GM12878 (cell line): Measurements from ENCODE around the gene BBOX1.

Experiments
- BHLHE40 ChIP-seq, 2 experiments: fragments of 450-650 bp in 1 of 2; IDR thresholded peaks; 2 replicates each; pipeline ENCODE4 v1.6.1; 2011 to 2017; ENCODE audit warnings: low read depth in 2 of 2, borderline replicate concordance in 1 of 2, improper control_type of control experiment in 1 of 2, low read length in 1 of 2, mild to moderate bottlenecking in 1 of 2
- ETV6 ChIP-seq, 2 experiments: fragments of 450-650 bp in 1 of 2; IDR thresholded peaks in 1 of 2; conservative IDR thresholded peaks in 1 of 2; 2 replicates each; pipeline ENCODE4 v1.6.1; 2014; ENCODE audit warnings: antibody characterized with exemption in 1 of 2, borderline replicate concordance in 1 of 2, low read depth in 1 of 2, mild to moderate bottlenecking in 1 of 2, moderate library complexity in 1 of 2
- EZH2 ChIP-seq: IDR thresholded peaks from 2 replicates; pipeline ENCODE4 v1.6.1; 2012; ENCODE audit warnings: low read depth, mild to moderate bottlenecking, control low read depth, inconsistent platforms, low read length, borderline replicate concordance; ENCODE audit not compliant: control insufficient read depth
- GABPA ChIP-seq: IDR thresholded peaks from 2 replicates; pipeline ENCODE4 v1.6.1; 2014; ENCODE audit warnings: antibody characterized with exemption, low read depth, mild to moderate bottlenecking, inconsistent platforms
- MXI1 ChIP-seq: fragments of 150-350 bp; IDR thresholded peaks from 2 replicates; pipeline ENCODE4 v1.6.1; 2011; ENCODE audit warnings: low read depth, mild to moderate bottlenecking, inconsistent platforms, low read length, improper control_type of control experiment
- NRF1 ChIP-seq: conservative IDR thresholded peaks from 2 replicates; pipeline ENCODE4 v1.6.1; 2011; ENCODE audit warnings: mild to moderate bottlenecking, low read depth, low read length, improper control_type of control experiment
- POLR2A ChIP-seq: IDR thresholded peaks from 2 replicates; pipeline ENCODE4 v1.6.1; 2011; ENCODE audit warnings: low read depth, mild to moderate bottlenecking, low read length
- POLR2AphosphoS2 ChIP-seq: IDR thresholded peaks from 2 replicates; pipeline ENCODE4 v1.6.1; 2011; ENCODE audit warnings: low read depth, mild to moderate bottlenecking, low read length, improper control_type of control experiment, moderate library complexity
- RCOR1 ChIP-seq: conservative IDR thresholded peaks from 2 replicates; pipeline ENCODE4 v1.6.1; 2012; ENCODE audit warnings: low read depth, low read length, improper control_type of control experiment
- RFX5 ChIP-seq: IDR thresholded peaks from 2 replicates; pipeline ENCODE4 v1.6.1; 2011; ENCODE audit warnings: low read depth, low read length, improper control_type of control experiment
- SMC3 ChIP-seq: IDR thresholded peaks from 2 replicates; pipeline ENCODE4 v1.6.1; 2011; ENCODE audit warnings: low read length, improper control_type of control experiment, borderline replicate concordance
- TF ChIP-seq, protein P1 (sequence below): IDR thresholded peaks from 2 replicates; pipeline ENCODE4 v1.6.1; 2012; ENCODE audit warnings: low read depth, low read length, improper control_type of control experiment
- TF ChIP-seq, protein P2 (sequence below), 3 experiments: IDR thresholded peaks in 2 of 3; conservative IDR thresholded peaks in 1 of 3; 2 replicates each; pipeline ENCODE4 v1.5.1; 2011; ENCODE audit warnings: low read depth in 3 of 3, low read length in 3 of 3, mild to moderate bottlenecking in 3 of 3, control low read depth in 2 of 3, moderate library complexity in 2 of 3, inconsistent platforms in 1 of 3, mixed read lengths in 1 of 3; ENCODE audit not compliant: control insufficient read depth in 2 of 3, insufficient read depth in 1 of 3; ENCODE audit errors: extremely low read depth in 1 of 3
- TF ChIP-seq, protein P3 (sequence below): fragments of 450-650 bp; IDR thresholded peaks from 2 replicates; pipeline ENCODE4 v1.6.1; 2017; ENCODE audit warnings: low read depth, mild to moderate bottlenecking, moderate library complexity

DNA sequence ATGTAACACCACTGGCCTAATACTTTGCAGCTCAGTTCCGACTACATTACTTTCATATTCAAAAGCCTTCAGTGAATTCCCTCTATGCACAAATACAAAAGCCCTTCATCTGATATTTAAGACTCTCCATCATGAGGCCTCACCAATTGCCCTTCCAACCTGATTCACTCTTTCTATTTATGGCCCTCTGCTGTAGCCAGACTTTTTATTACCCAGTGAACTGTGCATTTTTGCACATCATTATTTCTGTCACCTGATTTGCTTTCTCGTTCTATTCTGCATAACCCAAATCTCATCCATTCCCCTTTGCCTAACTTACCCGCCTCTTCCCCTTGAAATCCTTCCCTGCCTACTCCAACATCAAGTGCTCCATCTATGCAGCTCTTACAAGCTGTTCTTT is 78.3 kb downstream of the BBOX1 start:
- TF ChIP-seq, protein P1, sequence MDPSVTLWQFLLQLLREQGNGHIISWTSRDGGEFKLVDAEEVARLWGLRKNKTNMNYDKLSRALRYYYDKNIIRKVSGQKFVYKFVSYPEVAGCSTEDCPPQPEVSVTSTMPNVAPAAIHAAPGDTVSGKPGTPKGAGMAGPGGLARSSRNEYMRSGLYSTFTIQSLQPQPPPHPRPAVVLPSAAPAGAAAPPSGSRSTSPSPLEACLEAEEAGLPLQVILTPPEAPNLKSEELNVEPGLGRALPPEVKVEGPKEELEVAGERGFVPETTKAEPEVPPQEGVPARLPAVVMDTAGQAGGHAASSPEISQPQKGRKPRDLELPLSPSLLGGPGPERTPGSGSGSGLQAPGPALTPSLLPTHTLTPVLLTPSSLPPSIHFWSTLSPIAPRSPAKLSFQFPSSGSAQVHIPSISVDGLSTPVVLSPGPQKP, result no peak
- TF ChIP-seq, protein P2, sequence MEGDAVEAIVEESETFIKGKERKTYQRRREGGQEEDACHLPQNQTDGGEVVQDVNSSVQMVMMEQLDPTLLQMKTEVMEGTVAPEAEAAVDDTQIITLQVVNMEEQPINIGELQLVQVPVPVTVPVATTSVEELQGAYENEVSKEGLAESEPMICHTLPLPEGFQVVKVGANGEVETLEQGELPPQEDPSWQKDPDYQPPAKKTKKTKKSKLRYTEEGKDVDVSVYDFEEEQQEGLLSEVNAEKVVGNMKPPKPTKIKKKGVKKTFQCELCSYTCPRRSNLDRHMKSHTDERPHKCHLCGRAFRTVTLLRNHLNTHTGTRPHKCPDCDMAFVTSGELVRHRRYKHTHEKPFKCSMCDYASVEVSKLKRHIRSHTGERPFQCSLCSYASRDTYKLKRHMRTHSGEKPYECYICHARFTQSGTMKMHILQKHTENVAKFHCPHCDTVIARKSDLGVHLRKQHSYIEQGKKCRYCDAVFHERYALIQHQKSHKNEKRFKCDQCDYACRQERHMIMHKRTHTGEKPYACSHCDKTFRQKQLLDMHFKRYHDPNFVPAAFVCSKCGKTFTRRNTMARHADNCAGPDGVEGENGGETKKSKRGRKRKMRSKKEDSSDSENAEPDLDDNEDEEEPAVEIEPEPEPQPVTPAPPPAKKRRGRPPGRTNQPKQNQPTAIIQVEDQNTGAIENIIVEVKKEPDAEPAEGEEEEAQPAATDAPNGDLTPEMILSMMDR (IDR thresholded peaks at IDR 0.05 in 2 of 3, conservative IDR thresholded peaks at IDR 0.05 in 1 of 3; ENCODE audit: control insufficient read depth in 2 of 3, extremely low read depth in 1 of 3, insufficient read depth in 1 of 3, low read depth in 3 of 3, low read length in 3 of 3), result no peak
- no peak for TF ChIP-seq MXI1
- TF ChIP-seq POLR2AphosphoS2, result no peak
- TF ChIP-seq POLR2A, result no peak
- no peak for TF ChIP-seq ETV6 (conservative IDR thresholded peaks at IDR 0.05 in 1 of 2, IDR thresholded peaks at IDR 0.05 in 1 of 2; ENCODE audit: borderline replicate concordance in 1 of 2, low read depth in 1 of 2)
- no peak for TF ChIP-seq SMC3
- no peak for TF ChIP-seq EZH2
- no peak for TF ChIP-seq NRF1
- TF ChIP-seq RCOR1, result no peak
- TF ChIP-seq GABPA, result no peak
- no peak for TF ChIP-seq BHLHE40 (IDR thresholded peaks at IDR 0.05; ENCODE audit: borderline replicate concordance in 1 of 2, low read depth in 2 of 2, low read length in 1 of 2)
- TF ChIP-seq, protein P3, sequence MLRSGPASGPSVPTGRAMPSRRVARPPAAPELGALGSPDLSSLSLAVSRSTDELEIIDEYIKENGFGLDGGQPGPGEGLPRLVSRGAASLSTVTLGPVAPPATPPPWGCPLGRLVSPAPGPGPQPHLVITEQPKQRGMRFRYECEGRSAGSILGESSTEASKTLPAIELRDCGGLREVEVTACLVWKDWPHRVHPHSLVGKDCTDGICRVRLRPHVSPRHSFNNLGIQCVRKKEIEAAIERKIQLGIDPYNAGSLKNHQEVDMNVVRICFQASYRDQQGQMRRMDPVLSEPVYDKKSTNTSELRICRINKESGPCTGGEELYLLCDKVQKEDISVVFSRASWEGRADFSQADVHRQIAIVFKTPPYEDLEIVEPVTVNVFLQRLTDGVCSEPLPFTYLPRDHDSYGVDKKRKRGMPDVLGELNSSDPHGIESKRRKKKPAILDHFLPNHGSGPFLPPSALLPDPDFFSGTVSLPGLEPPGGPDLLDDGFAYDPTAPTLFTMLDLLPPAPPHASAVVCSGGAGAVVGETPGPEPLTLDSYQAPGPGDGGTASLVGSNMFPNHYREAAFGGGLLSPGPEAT, result no peak
- TF ChIP-seq RFX5, result no peak
